GM23338 (cell line): ENCODE data around the gene TBCB. TPM values are rescaled to one million over a fixed set of nuclear protein-coding genes. Genes with fewer than 3 reads are reported as not detected.
"Not testable (repeated sequence)": the region's sequence is repeated elsewhere in the genome, so short reads cannot be mapped to it uniquely, and the experiment has no call there.

ENCODE experiments used
- ATAC-seq: fragments of 200-7000 bp; cut with Tn5 transposase; 3 replicates; pipeline ENCODE4 v1.9.1; 2020
- DNase-seq: peaks from one replicate; pipeline ENCODE4 v3.0.0-alpha.2; 2015; ENCODE audit warnings: low spot score
- H2AFZ ChIP-seq: fragments of 200-600 bp; sonication (generic); 2 replicates; pipeline ENCODE4 v1.8.0; 2016; ENCODE audit warnings: antibody characterized with exemption, mild to moderate bottlenecking, moderate library complexity
- H3F3A ChIP-seq: fragments of 200-600 bp; sonication (generic); replicated peaks from 2 replicates; pipeline ENCODE4 v1.8.0; 2017; ENCODE audit warnings: antibody characterized with exemption, mixed run types, low read depth
- H3K27ac ChIP-seq: fragments of 200-600 bp; sonication (generic); 2 replicates; pipeline ENCODE4 v1.6.1; 2016; ENCODE audit warnings: low read depth
- H3K27me3 ChIP-seq: fragments of 200-600 bp; sonication (generic); 2 replicates; pipeline ENCODE4 v1.8.0; 2016; ENCODE audit warnings: mild to moderate bottlenecking, mixed run types, moderate library complexity; ENCODE audit not compliant: insufficient read depth
- H3K36me3 ChIP-seq: fragments of 200-600 bp; sonication (generic); 2 replicates; pipeline ENCODE4 v1.8.0; 2016; ENCODE audit warnings: mild to moderate bottlenecking; ENCODE audit not compliant: insufficient read depth
- H3K4me1 ChIP-seq: fragments of 200-600 bp; sonication (generic); 2 replicates; pipeline ENCODE4 v1.8.0; 2016; ENCODE audit warnings: mild to moderate bottlenecking, moderate library complexity; ENCODE audit not compliant: insufficient read depth
- H3K4me2 ChIP-seq: fragments of 200-600 bp; sonication (generic); 2 replicates; pipeline ENCODE4 v1.7.1; 2017; ENCODE audit warnings: mixed run types
- H3K4me3 ChIP-seq: fragments of 200-600 bp; sonication (generic); 2 replicates; pipeline ENCODE4 v1.6.1; 2016; ENCODE audit warnings: mixed run types
- H3K79me2 ChIP-seq: fragments of 200-600 bp; sonication (generic); replicated peaks from 2 replicates; pipeline ENCODE4 v1.8.0; 2017; ENCODE audit warnings: mild to moderate bottlenecking; ENCODE audit not compliant: insufficient read depth
- H3K9me2 ChIP-seq: fragments of 200-600 bp; sonication (generic); 2 replicates; pipeline ENCODE4 v1.8.0; 2017; ENCODE audit not compliant: insufficient read depth
- H4K20me1 ChIP-seq: fragments of 200-600 bp; sonication (generic); replicated peaks from 2 replicates; pipeline ENCODE4 v1.8.0; 2017; ENCODE audit warnings: mild to moderate bottlenecking; ENCODE audit not compliant: insufficient read depth
- H3K27ac Mint-ChIP-seq: 2 replicates; pipeline ENCODE4 v1.8.0; 2020; ENCODE audit warnings: inconsistent platforms, mild to moderate bottlenecking, moderate library complexity, mixed read lengths
- H3K27me3 Mint-ChIP-seq: 3 replicates; pipeline ENCODE4 v1.8.0; 2022; ENCODE audit warnings: low read depth, mild to moderate bottlenecking, moderate library complexity, mixed read lengths, inconsistent platforms; ENCODE audit not compliant: insufficient read depth, poor library complexity
- H3K36me3 Mint-ChIP-seq: 3 replicates; pipeline ENCODE4 v1.8.0; 2021; ENCODE audit warnings: low read depth, mild to moderate bottlenecking, inconsistent platforms, moderate library complexity, mixed read lengths
- H3K4me1 Mint-ChIP-seq: 3 replicates; pipeline ENCODE4 v1.8.0; 2020; ENCODE audit warnings: mild to moderate bottlenecking, inconsistent platforms, mixed read lengths
- H3K4me3 Mint-ChIP-seq: 3 replicates; pipeline ENCODE4 v1.8.0; 2021; ENCODE audit warnings: moderate library complexity, mild to moderate bottlenecking, inconsistent platforms, mixed read lengths
- H3K9me3 Mint-ChIP-seq: 3 replicates; pipeline ENCODE4 v1.8.0; 2020; ENCODE audit warnings: moderate library complexity, mild to moderate bottlenecking, inconsistent platforms, mixed read lengths
- CREB1 ChIP-seq: fragments of 250-450 bp; sonication (Bioruptor Pico); IDR thresholded peaks from 2 replicates; pipeline ENCODE4 v1.5.0; 2020; ENCODE audit warnings: low read depth, mild to moderate bottlenecking, moderate library complexity
- NANOG ChIP-seq: IDR thresholded peaks from 2 replicates; pipeline ENCODE4 v1.6.1; 2016; ENCODE audit warnings: antibody characterized with exemption, borderline replicate concordance
- STAT1 ChIP-seq: IDR thresholded peaks from one replicate; pipeline ENCODE4 v1.6.1; 2016; ENCODE audit warnings: antibody characterized with exemption; ENCODE audit not compliant: unreplicated experiment
- ZNF331 ChIP-seq: fragments of 250-450 bp; sonication (Bioruptor Pico); IDR thresholded peaks from 2 replicates; pipeline ENCODE4 v1.5.0; 2020; ENCODE audit warnings: low read depth, mild to moderate bottlenecking, moderate library complexity
- ZNF462 ChIP-seq: fragments of 250-450 bp; sonication (Bioruptor Pico); IDR thresholded peaks from 2 replicates; pipeline ENCODE4 v1.5.0; 2020; ENCODE audit warnings: mild to moderate bottlenecking, moderate library complexity
- polyA plus RNA-seq: library from polyadenylated mRNA; unstranded; fragments of >200 nt; fragmentation: Nextera tagmentation; extraction: Ambion mirVana; gene quantifications from 2 replicates; pipeline ENCODE4 v1.2.1, GENCODE V29; 2016
- total RNA-seq: library from RNA; depleted of rRNA; stranded (reverse); fragments of >200 nt; shearing (Covaris generic); gene quantifications from 2 replicates; pipeline ENCODE4 v1.2.3, GENCODE V29; 2014

The TBCB gene
- total and polyA plus RNA-seq, 2 experiments from 2014 or later, result 275 to 290 TPM

- no peak for TF ChIP-seq ZNF462
- TF ChIP-seq CREB1, result no peak
- no peak for TF ChIP-seq ZNF331 (CRISPR knock-in tag)
- TF ChIP-seq NANOG, result no peak
- no peak for TF ChIP-seq STAT1
These were observed 47.6 kb upstream of the TBCB start (continued) for GRCh38 chr19:36067681-36068080.

GRCh38 chr19:36068810-36069499, 46.3 kb upstream of the TBCB start:
- not testable (repeated sequence) for H3K4me2 ChIP-seq, H3K4me1 ChIP-seq, H3K27me3 Mint-ChIP-seq, H3K27ac Mint-ChIP-seq, ATAC-seq, H3K27me3 ChIP-seq, H3K4me1 Mint-ChIP-seq, H3K9me3 Mint-ChIP-seq, H4K20me1 ChIP-seq, DNase-seq, H3K79me2 ChIP-seq, H3F3A ChIP-seq, H3K4me3 Mint-ChIP-seq, H3K4me3 ChIP-seq, H3K9me2 ChIP-seq, H3K27ac ChIP-seq, H2AFZ ChIP-seq
- H3K36me3 ChIP-seq, result peaks cover 41% of the 10 kb centered on the region; the same call in 1 of the 2 replicates
- H3K36me3 Mint-ChIP-seq, result peaks cover 87% of the 10 kb centered on the region
